Activated CD8-positive, alpha-beta memory T cell treated with anti-CD3 and anti-CD28 coated beads for 48 hours (primary cell): Measurements from ENCODE around the gene AKTIP.

Experiments used
- DNase-seq, 3 experiments: peaks; one replicate each; pipeline ENCODE4 v3.0.0-alpha.2; 2020; ENCODE audit warnings: low read depth in 2 of 3, low spot score in 2 of 3

AKTIP gene

DNA sequence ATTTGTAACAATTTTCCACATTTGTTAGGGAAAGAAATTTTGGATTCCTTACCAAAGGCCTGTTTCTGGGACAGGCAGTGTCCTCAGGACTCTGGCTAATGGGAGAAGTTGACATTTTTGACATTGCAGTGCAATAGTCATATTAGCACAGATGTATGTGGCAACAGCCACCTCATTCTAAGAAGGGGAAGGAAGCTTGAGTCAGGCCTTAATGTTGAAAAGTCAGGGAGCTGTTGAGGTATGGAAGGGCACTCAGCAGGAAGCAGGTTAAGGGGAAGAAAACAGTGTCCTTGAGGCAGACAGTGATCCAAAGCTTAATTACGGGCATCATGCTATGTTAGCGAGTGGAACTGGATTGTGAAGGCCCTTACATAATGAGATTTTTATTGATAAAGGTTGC lies 20.9 kb downstream of the AKTIP start:
- no peak for DNase-seq

GRCh38 chr16:53480394-53480793 lies 22.6 kb downstream of the AKTIP start:
- DNase-seq: no peak

- DNase-seq: no peak
Measured at GRCh38 chr16:53478965-53479364, 24.0 kb downstream of the AKTIP start.

DNA sequence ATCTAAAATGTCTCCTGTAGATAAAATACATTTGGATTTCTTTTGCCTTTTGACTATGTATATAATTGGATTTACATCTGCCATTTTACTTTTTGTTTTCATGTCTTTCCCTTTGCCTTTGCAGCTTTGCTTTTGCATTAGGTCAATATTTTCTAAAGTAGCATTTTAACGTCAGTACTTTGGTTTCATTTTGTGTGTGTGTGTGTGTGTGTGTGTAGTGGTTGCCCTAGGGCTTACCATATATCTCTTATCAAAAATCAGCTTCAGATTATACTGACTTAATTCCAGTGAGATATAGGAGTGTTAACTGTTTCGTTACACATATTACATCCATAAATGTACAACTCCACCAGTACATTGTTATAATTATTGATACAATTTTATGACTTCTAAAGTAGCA lies 26.1 kb downstream of the AKTIP start:
- no peak for DNase-seq

DNA sequence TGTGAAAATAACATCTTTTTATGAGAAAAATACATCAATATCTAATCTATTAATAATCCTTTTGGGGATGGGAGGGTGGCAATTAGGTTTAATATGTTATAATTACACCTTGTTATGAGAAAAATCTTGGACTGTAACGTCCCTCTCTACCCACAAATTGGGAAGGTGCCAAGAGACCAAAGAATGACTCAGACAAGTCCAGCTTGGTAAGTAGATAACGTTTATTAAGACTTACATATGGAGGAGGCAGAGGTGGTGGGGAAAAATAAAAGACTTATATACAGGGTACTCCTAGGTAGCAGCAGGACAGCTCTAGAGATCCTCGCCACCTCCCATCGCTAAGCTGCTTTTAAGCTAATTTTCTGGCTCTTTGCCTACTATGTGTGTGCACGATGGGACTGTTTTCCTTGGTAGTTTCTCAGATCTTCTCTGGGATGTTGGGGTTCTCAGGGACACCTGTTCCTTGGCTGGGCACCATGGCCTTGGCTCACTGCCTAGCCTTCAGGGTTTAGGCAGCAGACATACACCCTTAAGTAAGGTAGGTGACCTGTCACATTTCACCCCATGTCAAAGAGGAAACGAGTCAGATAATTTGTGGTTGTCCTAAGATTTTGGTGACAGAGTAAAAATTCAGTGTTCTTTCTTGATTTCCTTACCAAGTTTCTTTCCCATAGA lies 37.3 kb downstream of the AKTIP start:
- DNase-seq: no peak

DNA sequence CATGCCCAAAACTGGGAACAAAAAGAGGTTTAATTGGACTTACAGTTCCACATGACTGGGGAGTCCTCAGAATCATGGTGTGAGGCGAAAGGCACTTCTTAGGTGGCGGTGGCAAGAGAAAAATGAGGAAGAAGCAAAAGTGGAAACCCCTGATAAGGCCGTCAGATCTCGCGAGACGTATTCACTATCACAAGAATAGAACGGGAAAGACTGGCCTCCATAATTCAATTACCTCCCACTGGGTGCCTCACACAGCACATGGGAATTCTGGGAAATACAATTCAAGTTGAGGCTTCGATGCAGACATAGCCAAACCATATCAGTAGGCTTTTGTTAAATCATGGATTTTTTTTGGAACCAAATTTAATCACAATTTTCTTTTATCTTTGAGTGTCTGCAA lies 44.4 kb downstream of the AKTIP start:
- DNase-seq: no peak

DNA sequence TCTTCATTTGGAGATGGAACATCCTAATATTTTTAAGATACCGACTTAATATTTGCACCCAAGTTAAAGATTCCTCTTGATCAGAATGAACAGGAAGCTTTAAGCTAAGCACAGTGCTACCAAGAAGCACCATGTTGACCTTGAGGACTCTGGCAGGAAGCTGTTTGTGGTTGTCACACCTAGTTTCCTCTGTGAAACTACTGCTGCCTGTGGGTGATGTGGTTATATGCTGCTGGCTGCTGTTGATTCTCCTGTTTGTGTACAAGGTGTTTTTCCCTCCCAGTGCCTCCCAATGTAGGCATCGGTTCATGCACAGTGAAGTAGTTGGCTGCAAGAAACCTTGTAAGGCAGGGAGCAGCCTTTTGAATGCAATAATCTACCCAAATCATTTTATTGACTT lies 45.3 kb downstream of the AKTIP start:
- peak in 2 of 3 experiments; percentile 37 to 44 for DNase-seq

GRCh38 chr16:53456625-53457024 lies 46.4 kb downstream of the AKTIP start:
- DNase-seq: no peak

GRCh38 chr16:53453928-53454327 lies 49.1 kb downstream of the AKTIP start:
- DNase-seq: no peak

- DNase-seq: no peak
Measured at GRCh38 chr16:53449816-53450517, 53.0 kb downstream of the AKTIP start.

GRCh38 chr16:53446090-53446489 lies 56.9 kb downstream of the AKTIP start:
- DNase-seq: no peak

- no peak for DNase-seq
Measured at GRCh38 chr16:53445534-53445933, 57.5 kb downstream of the AKTIP start.
